MCF 10A (cell line): Measurements from ENCODE around the gene PRKAR1A. TPM values are rescaled to one million over a fixed set of nuclear protein-coding genes. Genes with fewer than 3 reads are reported as not detected.

Source experiments
- BruUV-seq: library from RNA; stranded (reverse); fragments of 400-500 nt; replicated peaks from 2 replicates; lab custom pipeline; 2021; lab: Mats Ljungman, UMichigan
- CTCF ChIA-PET: fragments of 300-600 bp; sonication (Branson Sonifier 250); formaldehyde crosslinking; extraction: SDS; loops from one replicate; lab custom pipeline; 2021; ENCODE audit warnings: antibody characterized with exemption, inconsistent platforms; lab: Yijun Ruan, JAX
- POLR2A ChIA-PET: fragments of 300-600, 350-650 bp; sonication (Branson Sonifier 250); formaldehyde crosslinking; extraction: SDS; loops from one replicate; lab custom pipeline; 2020; ENCODE audit warnings: antibody characterized with exemption, inconsistent platforms; lab: Yijun Ruan, JAX
- DNase-seq: peaks from one replicate; pipeline ENCODE4 v3.0.0-alpha.2; 2018; ENCODE audit not compliant: unreplicated experiment
- H3K27ac Mint-ChIP-seq: one replicate; pipeline ENCODE4 v1.8.0; 2022; ENCODE audit warnings: mild to moderate bottlenecking, low read depth, mixed read lengths; ENCODE audit not compliant: unreplicated experiment
- H3K27me3 Mint-ChIP-seq: one replicate; pipeline ENCODE4 v1.8.0; 2022; ENCODE audit warnings: mixed read lengths; ENCODE audit not compliant: insufficient read depth, unreplicated experiment
- H3K36me3 Mint-ChIP-seq: one replicate; pipeline ENCODE4 v1.8.0; 2022; ENCODE audit warnings: mild to moderate bottlenecking, moderate library complexity, mixed read lengths; ENCODE audit not compliant: insufficient read depth, unreplicated experiment
- H3K4me1 Mint-ChIP-seq: one replicate; pipeline ENCODE4 v1.8.0; 2022; ENCODE audit warnings: mixed read lengths; ENCODE audit not compliant: insufficient read depth, unreplicated experiment
- H3K4me3 Mint-ChIP-seq: one replicate; pipeline ENCODE4 v1.8.0; 2022; ENCODE audit warnings: mild to moderate bottlenecking, moderate library complexity, mixed read lengths; ENCODE audit not compliant: unreplicated experiment
- H3K9me3 Mint-ChIP-seq: one replicate; pipeline ENCODE4 v1.8.0; 2022; ENCODE audit warnings: mixed read lengths; ENCODE audit not compliant: unreplicated experiment
- intact Hi-C: fragments of 100-400 bp; cut with micrococcal nuclease; formaldehyde crosslinking; loops from 2 replicates; pipeline ENCODE4 v1.14.1; 2022
- total RNA-seq: library from RNA; stranded (reverse); gene quantifications from 2 replicates; pipeline ENCODE4 v1.2.3, GENCODE V29; 2022
- TF ChIP-seq, protein P1 (sequence below): fragments of 200-600 bp; IDR thresholded peaks from one replicate; pipeline ENCODE4 v1.8.0; 2022; ENCODE audit warnings: antibody characterized with exemption, mild to moderate bottlenecking; ENCODE audit not compliant: unreplicated experiment

Gene PRKAR1A
- total RNA-seq, 1 experiment from 2014 or later, result 264 TPM

- no peak for DNase-seq
- intact Hi-C loops, result no loop called here
- peaks cover 19% of the 10 kb centered on the region for H3K27me3 Mint-ChIP-seq
- no peaks in the 10 kb centered on the region for H3K36me3 Mint-ChIP-seq
- no TSS peak for BruUV-seq
- no peak overlapping the region for H3K4me3 Mint-ChIP-seq
- ChIA-PET POLR2A (no interaction called here), CTCF (interaction anchor here (1.2 kb wide), 1 partner anchor 22 kb away, joined by 3 read pairs; no protein-coding TSS in a partner anchor)
- peaks cover 4% of the 10 kb centered on the region for H3K9me3 Mint-ChIP-seq
- TF ChIP-seq, protein P1, sequence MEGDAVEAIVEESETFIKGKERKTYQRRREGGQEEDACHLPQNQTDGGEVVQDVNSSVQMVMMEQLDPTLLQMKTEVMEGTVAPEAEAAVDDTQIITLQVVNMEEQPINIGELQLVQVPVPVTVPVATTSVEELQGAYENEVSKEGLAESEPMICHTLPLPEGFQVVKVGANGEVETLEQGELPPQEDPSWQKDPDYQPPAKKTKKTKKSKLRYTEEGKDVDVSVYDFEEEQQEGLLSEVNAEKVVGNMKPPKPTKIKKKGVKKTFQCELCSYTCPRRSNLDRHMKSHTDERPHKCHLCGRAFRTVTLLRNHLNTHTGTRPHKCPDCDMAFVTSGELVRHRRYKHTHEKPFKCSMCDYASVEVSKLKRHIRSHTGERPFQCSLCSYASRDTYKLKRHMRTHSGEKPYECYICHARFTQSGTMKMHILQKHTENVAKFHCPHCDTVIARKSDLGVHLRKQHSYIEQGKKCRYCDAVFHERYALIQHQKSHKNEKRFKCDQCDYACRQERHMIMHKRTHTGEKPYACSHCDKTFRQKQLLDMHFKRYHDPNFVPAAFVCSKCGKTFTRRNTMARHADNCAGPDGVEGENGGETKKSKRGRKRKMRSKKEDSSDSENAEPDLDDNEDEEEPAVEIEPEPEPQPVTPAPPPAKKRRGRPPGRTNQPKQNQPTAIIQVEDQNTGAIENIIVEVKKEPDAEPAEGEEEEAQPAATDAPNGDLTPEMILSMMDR, result no peak
- no peak overlapping the region for H3K27ac Mint-ChIP-seq
- no peaks in the 10 kb centered on the region for H3K4me1 Mint-ChIP-seq
These were observed 80.7 kb downstream of the PRKAR1A start for GRCh38 chr17:68592682-68593641.

- Mint-ChIP-seq H3K27ac (no peak overlapping the region), H3K27me3 (peaks cover 24% of the 10 kb centered on the region), H3K4me3 (no peak overlapping the region), H3K9me3 (no peaks in the 10 kb centered on the region), H3K36me3 (no peaks in the 10 kb centered on the region), H3K4me1 (no peaks in the 10 kb centered on the region)
- BruUV-seq, result no TSS peak
- intact Hi-C loops, result no loop called here
- no peak for DNase-seq
- ChIA-PET CTCF (no interaction called here), POLR2A (no interaction called here)
- TF ChIP-seq, protein P1, result no peak
These were observed 82.3 kb downstream of the PRKAR1A start for GRCh38 chr17:68594552-68594951.

- no peak for DNase-seq
- no peaks in the 10 kb centered on the region for H3K4me1 Mint-ChIP-seq
- no peak overlapping the region for H3K27ac Mint-ChIP-seq
- H3K4me3 Mint-ChIP-seq, result no peak overlapping the region
- no TSS peak for BruUV-seq
- no peaks in the 10 kb centered on the region for H3K36me3 Mint-ChIP-seq
- no peaks in the 10 kb centered on the region for H3K9me3 Mint-ChIP-seq
- intact Hi-C loops, result no loop called here
- ChIA-PET POLR2A (interaction anchor here (0.6 kb wide), 1 partner anchor 272 kb away, joined by 3 read pairs; no protein-coding TSS in a partner anchor), CTCF (interaction anchor here (0.6 to 1.1 kb wide), 2 partner anchors 9 to 423 kb away, joined by 3 to 4 read pairs; no protein-coding TSS in a partner anchor)
- peaks cover 31% of the 10 kb centered on the region for H3K27me3 Mint-ChIP-seq
- TF ChIP-seq, protein P1, result no peak
These were observed 83.3 kb downstream of the PRKAR1A start for GRCh38 chr17:68595496-68595895.

DNA sequence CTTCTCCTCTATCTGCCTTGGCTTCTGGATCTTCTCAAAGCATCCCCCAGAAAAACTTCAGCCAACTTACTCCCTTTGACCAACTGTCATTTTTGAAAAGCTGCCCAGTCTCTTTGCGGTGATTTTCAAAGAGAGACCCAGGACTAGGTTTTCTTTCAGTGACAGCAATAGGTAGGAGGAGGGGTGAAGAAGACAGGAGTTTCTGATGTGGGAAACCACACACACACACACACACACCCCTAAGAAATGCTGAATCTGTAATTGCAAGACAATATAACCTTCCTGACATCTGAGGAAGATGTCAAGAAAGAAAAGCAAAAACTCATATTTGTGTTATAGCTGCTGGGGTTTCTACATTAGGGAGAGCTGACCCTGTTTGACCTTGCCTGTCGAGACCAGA lies 83.8 kb downstream of the PRKAR1A start:
- CTCF ChIA-PET, result interaction anchor here (1.1 kb wide), 1 partner anchor 9 kb away, joined by 4 read pairs; no protein-coding TSS in a partner anchor
- TF ChIP-seq, protein P1, result no peak
- Mint-ChIP-seq H3K4me1 (no peaks in the 10 kb centered on the region), H3K4me3 (no peak overlapping the region), H3K9me3 (no peaks in the 10 kb centered on the region), H3K27ac (no peak overlapping the region), H3K36me3 (no peaks in the 10 kb centered on the region), H3K27me3 (peaks cover 31% of the 10 kb centered on the region)
- POLR2A ChIA-PET, result no interaction called here
- no TSS peak for BruUV-seq
- intact Hi-C loops, result no loop called here
- DNase-seq, result no peak
